Measurements from ENCODE around the gene JCAD. TPM values are rescaled to one million over a fixed set of nuclear protein-coding genes. Genes with fewer than 3 reads are reported as not detected.

JCAD gene
- total RNA-seq, 4 donors from 2014 or later: 25.6 to 99.1 (median 49.9) TPM

GRCh38 chr10:30068492-30069223 lies 9.3 kb upstream of the JCAD start:
- no peaks in the 10 kb centered on the region for H3K9me3 ChIP-seq
- no peak overlapping the region for H3K27ac ChIP-seq
- intact Hi-C loops (cut with DNase I; ENCODE audit: low total_unique reads): no loop called here
- no peak for TF ChIP-seq POLR2A (IDR thresholded peaks at IDR 0.05)
- no peak for TF ChIP-seq CTCF (IDR thresholded peaks at IDR 0.05)
- H3K4me1 ChIP-seq: no peaks in the 10 kb centered on the region
- H3K4me3 ChIP-seq: no peak overlapping the region
- H3K27me3 ChIP-seq: no peaks in the 10 kb centered on the region
- DNase-seq: no peak
- H3K36me3 ChIP-seq: no peaks in the 10 kb centered on the region

GRCh38 chr10:30063099-30063498 lies 3.7 kb upstream of the JCAD start:
- no peak for TF ChIP-seq CTCF (IDR thresholded peaks at IDR 0.05)
- no peak for TF ChIP-seq POLR2A (IDR thresholded peaks at IDR 0.05)
- intact Hi-C loops (cut with DNase I; ENCODE audit: low total_unique reads): no loop called here
- H3K36me3 ChIP-seq: no peaks in the 10 kb centered on the region
- H3K4me1 ChIP-seq: peaks cover 0 to 6% of the 10 kb centered on the region in 2 donors
- H3K4me3 ChIP-seq: no peak overlapping the region
- no peaks in the 10 kb centered on the region for H3K27me3 ChIP-seq
- no peak for DNase-seq
- no peak overlapping the region for H3K27ac ChIP-seq
- H3K9me3 ChIP-seq: no peaks in the 10 kb centered on the region

GRCh38 chr10:30062582-30062981 lies 3.2 kb upstream of the JCAD start:
- intact Hi-C loops (cut with DNase I; ENCODE audit: low total_unique reads): no loop called here
- H3K36me3 ChIP-seq: no peaks in the 10 kb centered on the region
- no peak overlapping the region for H3K4me3 ChIP-seq
- H3K27me3 ChIP-seq: no peaks in the 10 kb centered on the region
- no peaks in the 10 kb centered on the region for H3K9me3 ChIP-seq
- H3K27ac ChIP-seq: no peak overlapping the region
- peaks cover 0 to 6% of the 10 kb centered on the region in 2 donors for H3K4me1 ChIP-seq
- TF ChIP-seq CTCF (IDR thresholded peaks at IDR 0.05) (no peak), POLR2A (IDR thresholded peaks at IDR 0.05) (no peak)
- DNase-seq: no peak

GRCh38 chr10:30062090-30062489 lies 2.7 kb upstream of the JCAD start:
- Histone ChIP-seq H3K36me3 (no peaks in the 10 kb centered on the region), H3K9me3 (no peaks in the 10 kb centered on the region), H3K27me3 (no peaks in the 10 kb centered on the region), H3K4me3 (no peak overlapping the region), H3K4me1 (peaks cover 0 to 9% of the 10 kb centered on the region in 2 donors), H3K27ac (no peak overlapping the region)
- intact Hi-C loops (cut with DNase I; ENCODE audit: low total_unique reads): no loop called here
- no peak for DNase-seq
- TF ChIP-seq CTCF (IDR thresholded peaks at IDR 0.05) (no peak), POLR2A (IDR thresholded peaks at IDR 0.05) (no peak)

- Histone ChIP-seq H3K4me3 (peak overlapping the region; percentile 57 to 66), H3K9me3 (no peaks in the 10 kb centered on the region), H3K27me3 (no peaks in the 10 kb centered on the region), H3K36me3 (no peaks in the 10 kb centered on the region), H3K4me1 (peaks cover 0 to 10% of the 10 kb centered on the region in 2 donors), H3K27ac (peak overlapping the region; percentile 92 to 95)
- DNase-seq: peak in 1 of 2 donors; percentile 28
- intact Hi-C loops (cut with DNase I; ENCODE audit: low total_unique reads): no loop called here
- TF ChIP-seq POLR2A (IDR thresholded peaks at IDR 0.05): no peak
- no peak for TF ChIP-seq CTCF (IDR thresholded peaks at IDR 0.05)
Observed at GRCh38 chr10:30058570-30059132, 735 bp downstream of the JCAD start.

Data from uterus (tissue), 4 donors.